IMR-90 (cell line): ENCODE data around the gene ATP2B2. TPM values are rescaled to one million over a fixed set of nuclear protein-coding genes. Genes with fewer than 3 reads are reported as not detected.

Experiments
- CTCF ChIP-seq: conservative IDR thresholded peaks from 2 replicates; pipeline ENCODE4 v1.5.1; 2012; ENCODE audit warnings: mild to moderate bottlenecking, low read depth, low read length, improper control_type of control experiment
- polyA plus RNA-seq, 3 experiments: library from polyadenylated mRNA; depleted of rRNA; stranded (reverse); fragments of >200 nt; gene quantifications; 2 replicates each; pipeline ENCODE4 v1.2.3, GENCODE V29; 2012; ENCODE audit warnings: low replicate concordance in 1 of 3
- total RNA-seq: library from RNA; depleted of rRNA; stranded (reverse); fragments of >200 nt; gene quantifications from 2 replicates; pipeline ENCODE4 v1.2.3, GENCODE V29; 2012

ATP2B2 gene
- total and polyA plus RNA-seq, 2 of the 4 experiments (the other 2 are of a cell fraction), result under 0.01 to 0.02 TPM

DNA sequence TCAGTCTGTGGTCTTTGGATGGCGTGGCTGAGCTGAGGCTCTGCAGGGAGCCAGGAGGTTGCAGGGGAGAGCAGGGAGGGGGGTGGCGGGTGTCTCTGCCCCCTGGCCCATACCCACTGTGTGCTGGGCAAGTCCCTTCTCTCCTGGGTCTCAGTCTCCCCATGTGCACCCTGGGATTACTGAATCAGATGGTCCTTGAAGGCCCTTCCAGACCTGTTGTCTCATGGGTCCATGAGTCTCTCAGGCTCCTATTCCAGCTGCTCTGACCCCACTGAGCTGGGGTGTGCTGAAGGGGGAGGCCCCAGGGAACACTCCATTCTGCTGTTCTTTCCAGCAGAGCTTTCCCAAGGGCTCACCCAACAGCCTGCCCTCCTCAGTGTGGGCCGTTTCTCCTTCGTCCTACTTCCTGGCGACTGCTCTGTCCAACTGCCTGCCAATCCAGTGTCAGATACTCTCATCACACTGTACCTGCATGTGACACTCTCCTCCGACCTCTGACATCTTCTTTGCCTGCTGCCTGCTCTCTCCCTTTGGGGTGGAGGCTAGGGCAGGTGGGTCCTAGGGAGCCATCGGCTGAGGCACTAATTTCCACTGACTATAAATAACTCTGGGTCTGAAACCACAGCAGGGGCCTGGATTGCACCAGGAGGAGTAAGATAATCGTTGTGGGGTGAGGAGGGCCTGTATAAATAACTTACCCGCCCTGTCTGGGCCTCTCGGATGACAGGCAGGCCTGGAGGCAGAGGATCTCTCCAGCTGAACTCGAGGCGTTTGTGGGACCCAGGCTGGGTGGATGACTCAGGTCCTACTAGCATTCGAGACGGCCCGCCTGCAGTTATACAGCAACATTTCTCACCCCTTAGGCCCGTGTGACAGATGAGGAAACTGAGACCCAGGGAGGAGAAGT lies 67.1 kb downstream of the ATP2B2 start (continued):
- no peak for TF ChIP-seq CTCF
